GM13976 (cell line): ENCODE measurements around the gene FREM1.

ENCODE experiments used
- DNase-seq: peaks from one replicate; pipeline ENCODE4 v3.0.0; 2012; ENCODE audit warnings: low spot score
- in situ Hi-C: fragments of 300-500 bp; cut with MboI; formaldehyde crosslinking; loops from one replicate; pipeline ENCODE4 v1.12.0; 2022; ENCODE audit warnings: low sequenced_read_pairs, mixed read lengths, inconsistent platforms; ENCODE audit not compliant: unreplicated experiment
- TF ChIP-seq, protein P1 (sequence below): IDR thresholded peaks from 2 replicates; pipeline ENCODE4 v1.5.1; 2012; ENCODE audit warnings: borderline replicate concordance, mild to moderate bottlenecking; ENCODE audit not compliant: insufficient read depth; ENCODE audit errors: extremely low read depth, missing control alignments, control extremely low read depth

The FREM1 gene

GRCh38 chr9:14857449-14858305 lies 52.6 kb downstream of the FREM1 start:
- DNase-seq = no peak
- in situ Hi-C loops = no loop called here
- TF ChIP-seq, protein P1, sequence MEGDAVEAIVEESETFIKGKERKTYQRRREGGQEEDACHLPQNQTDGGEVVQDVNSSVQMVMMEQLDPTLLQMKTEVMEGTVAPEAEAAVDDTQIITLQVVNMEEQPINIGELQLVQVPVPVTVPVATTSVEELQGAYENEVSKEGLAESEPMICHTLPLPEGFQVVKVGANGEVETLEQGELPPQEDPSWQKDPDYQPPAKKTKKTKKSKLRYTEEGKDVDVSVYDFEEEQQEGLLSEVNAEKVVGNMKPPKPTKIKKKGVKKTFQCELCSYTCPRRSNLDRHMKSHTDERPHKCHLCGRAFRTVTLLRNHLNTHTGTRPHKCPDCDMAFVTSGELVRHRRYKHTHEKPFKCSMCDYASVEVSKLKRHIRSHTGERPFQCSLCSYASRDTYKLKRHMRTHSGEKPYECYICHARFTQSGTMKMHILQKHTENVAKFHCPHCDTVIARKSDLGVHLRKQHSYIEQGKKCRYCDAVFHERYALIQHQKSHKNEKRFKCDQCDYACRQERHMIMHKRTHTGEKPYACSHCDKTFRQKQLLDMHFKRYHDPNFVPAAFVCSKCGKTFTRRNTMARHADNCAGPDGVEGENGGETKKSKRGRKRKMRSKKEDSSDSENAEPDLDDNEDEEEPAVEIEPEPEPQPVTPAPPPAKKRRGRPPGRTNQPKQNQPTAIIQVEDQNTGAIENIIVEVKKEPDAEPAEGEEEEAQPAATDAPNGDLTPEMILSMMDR = no peak

DNA sequence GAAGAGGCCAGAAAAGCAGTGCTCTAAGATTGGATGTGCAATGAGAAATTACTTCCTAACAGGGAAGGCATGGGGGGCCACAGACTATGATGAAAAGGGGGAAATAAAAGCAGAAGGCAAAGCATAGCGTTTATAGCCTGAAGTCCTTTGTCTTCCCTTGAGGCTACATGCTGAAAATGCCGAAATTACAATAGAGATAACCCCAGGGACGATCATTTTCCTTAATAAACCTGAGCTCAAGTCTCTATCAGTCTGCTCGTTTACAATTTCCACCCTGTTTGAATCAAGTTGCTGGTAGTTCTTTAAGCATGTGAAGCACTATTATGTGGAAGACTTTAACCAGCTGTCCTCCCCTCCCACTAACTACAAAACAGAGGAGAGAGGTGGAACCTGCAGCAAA lies 60.4 kb downstream of the FREM1 start:
- TF ChIP-seq, protein P1 = no peak
- in situ Hi-C loops = no loop called here
- DNase-seq = no peak

DNA sequence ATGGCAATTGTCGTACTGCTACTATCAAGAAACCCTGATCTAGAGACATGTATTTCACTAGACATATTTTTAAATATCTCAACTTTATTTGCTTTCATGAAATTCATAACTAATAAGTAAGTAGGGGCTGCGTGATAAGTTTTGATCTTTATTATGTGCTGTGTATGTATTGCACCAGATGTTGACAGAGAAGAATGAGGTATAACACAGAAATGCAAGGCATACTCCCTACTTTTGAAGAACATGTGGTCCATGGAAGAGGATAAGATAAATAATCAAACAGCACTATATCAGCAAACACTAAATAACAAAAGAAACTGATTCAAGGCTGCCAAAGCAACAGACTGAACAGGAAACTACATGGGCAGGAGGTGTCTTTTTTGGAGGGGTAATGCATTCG lies 60.9 kb downstream of the FREM1 start:
- in situ Hi-C loops = no loop called here
- DNase-seq = no peak
- TF ChIP-seq, protein P1 = no peak

- TF ChIP-seq, protein P1 = peak; percentile 84
- peak; percentile 63 for DNase-seq
- in situ Hi-C loops = no loop called here
Observed at GRCh38 chr9:14846871-14847311, 63.3 kb downstream of the FREM1 start.

GRCh38 chr9:14843163-14843562 lies 67.1 kb downstream of the FREM1 start:
- in situ Hi-C loops = no loop called here
- TF ChIP-seq, protein P1 = no peak
- DNase-seq = no peak

DNA sequence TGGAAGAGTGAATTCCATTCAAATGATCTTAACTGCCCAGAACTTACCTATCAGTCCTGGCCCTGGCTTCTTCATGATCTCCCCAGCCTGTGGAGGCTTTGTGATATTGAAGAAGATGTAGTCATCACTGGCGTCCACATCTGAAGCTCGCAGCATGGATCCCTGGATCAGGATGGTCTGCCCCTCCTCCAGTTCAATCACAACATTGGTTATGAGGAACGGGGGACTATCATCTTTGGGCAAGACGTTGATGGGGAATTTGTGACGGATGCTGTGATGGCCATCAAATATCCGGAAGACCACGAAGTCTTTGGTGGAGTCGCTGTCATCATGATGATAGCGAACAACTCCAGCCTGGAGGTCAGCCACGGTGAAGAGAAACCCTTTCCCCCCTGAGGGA lies 68.0 kb downstream of the FREM1 start:
- in situ Hi-C loops = no loop called here
- TF ChIP-seq, protein P1 = no peak

More for the DNA sequence above, 68.0 kb downstream of the FREM1 start:
- DNase-seq = no peak
